Uterine smooth muscle cell (primary cell): ENCODE measurements around the gene MYL12B. TPM values are rescaled to one million over a fixed set of nuclear protein-coding genes. Genes with fewer than 3 reads are reported as not detected.

Experiments
- total RNA-seq: library from RNA; depleted of rRNA; stranded (reverse); fragments of >200 nt; gene quantifications from 2 replicates; pipeline ENCODE4 v1.2.3, GENCODE V29; 2014

The MYL12B gene
- 397 and 422 TPM in 2 replicates for total RNA-seq

DNA sequence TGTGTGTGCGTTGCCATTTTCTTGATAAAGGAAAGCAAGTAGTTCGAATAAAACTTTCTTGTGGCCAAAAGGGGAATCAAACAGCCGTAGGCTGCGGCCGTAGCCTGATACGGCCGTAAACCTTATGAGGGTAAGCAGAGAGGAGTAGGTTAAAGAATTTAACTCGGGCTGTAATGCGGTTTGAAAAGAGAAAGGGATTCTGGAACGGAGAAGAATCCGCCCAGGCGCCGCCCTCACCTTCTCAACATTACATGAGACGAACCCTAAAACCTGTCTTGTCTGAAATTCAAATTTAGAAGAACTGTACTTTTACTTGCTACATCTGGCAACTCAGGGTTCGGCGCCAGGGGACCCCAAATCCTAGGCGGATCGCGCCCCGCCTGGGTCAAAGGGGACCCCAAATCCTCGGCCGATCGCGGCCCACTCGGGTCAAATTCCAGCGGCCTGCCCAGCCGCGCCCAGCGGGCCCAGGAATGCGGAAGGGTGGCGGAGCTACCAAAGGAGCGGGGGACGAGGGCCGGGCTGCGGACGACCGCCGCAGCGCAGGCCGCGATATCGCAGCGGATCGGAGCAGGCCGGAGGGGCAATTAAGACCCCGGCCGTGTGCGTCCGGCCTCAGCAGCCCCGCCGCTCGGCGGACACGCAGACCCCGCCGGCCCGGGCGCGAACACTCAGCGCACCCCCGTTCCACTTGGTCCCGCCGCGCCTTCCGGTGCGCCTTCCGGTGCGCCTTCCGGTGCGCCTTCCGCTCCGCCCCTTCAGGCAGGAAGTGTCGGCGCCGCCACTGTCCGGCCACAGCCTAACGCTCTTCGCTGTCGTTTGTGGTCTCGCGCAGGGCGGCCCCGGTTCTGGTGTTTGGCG is at the start of gene MYL12B:
MYL12B (plus strand) TSS at position 761 of the 861 bp plus-strand sequence. CDS start 10,766 bp downstream, outside the sequence.

DNA sequence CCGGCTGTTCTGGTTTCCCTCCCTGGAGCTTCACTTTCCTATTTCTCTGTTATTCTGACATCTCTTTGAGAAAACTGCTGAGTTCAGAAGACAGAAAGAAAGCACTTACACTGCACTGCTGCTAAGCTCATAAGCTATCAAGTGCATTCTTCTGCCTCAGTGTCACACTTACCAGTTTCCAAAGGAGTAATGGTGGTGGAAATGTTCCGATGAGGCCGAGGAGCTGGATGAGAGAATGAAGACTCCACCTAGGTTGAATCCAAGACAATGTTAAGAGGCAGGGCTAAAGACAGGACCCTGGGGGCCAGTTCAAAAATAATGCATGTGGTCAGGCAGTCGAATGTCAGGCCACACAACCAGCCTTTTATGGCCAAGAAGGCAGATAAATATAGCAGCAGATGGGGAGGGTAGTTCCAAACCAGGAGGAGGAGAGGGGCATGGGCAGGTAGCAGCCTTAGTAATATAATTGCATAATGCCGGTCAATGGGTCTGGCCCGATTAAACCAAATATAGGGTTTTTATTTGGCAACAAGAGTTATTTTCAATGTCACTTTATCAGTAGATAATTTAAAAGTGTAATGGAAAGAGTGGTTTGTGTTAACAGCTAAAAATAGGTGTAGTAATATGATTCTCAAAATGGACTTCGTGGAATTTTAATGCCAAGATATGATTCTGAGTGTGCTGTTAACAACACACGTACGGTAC is 42.1 kb upstream of the MYL12B start, which contains the start of gene MYOM1:
MYOM1 (minus strand) TSS at position 338 of the 705 bp plus-strand sequence. CDS start 4,745 bp downstream, outside the sequence.

DNA sequence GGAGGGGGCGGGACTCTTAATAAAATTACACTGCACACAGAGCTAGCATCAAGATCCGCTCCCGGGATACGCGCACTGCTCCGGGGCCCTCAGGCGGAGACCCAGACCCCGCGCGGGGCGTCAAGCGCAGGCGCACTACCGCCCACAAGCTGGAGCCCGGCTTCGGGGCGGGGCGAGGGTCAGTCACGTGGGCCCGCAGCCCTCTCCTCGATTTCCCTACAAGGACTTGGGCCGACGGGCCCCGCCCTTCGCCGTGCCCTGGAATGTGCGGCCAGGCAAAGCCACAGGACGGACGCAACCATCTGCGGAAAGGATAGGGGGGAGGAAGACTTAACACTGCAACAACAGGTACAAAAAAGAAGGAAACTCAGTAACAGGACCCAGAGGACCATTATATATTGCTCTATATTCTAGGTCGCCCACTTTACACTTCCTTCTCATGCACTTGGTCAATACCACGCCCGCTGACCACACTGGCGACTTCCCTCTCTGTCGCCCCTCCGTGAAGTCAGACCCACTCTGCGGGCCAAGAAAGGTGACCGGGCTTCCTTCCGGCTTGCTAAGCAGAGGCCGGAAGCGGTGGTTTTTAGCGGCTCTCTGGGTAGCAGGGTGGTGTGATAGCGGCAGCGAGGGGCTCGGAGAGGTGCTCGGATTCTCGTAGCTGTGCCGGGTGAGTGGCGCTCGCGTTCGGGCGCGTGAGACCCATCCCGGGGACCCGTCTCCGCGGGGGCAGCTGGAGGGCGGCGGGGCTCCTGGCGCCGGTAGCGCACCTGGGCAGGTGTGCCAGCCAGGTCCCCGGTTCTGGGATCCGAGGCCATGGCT is 14.5 kb upstream of the MYL12B start, which contains the start of gene MYL12A:
MYL12A (plus strand) TSS at position 562 of the 822 bp plus-strand sequence. CDS start 5,447 bp downstream, outside the sequence.

Other genes with a start within 250 kb of the MYL12B start
- 42.2 and 48.0 TPM in 2 replicates for gene LPIN2, start 249.0 kb upstream of the MYL12B start, total RNA-seq
- gene MYOM1, start 42.2 kb upstream of the MYL12B start, total RNA-seq, result 0.22 and 0.62 TPM in 2 replicates
- 717 and 782 TPM in 2 replicates for gene MYL12A, start 14.3 kb upstream of the MYL12B start, total RNA-seq
- 172 and 236 TPM in 2 replicates for gene TGIF1, start 188.0 kb downstream of the MYL12B start, total RNA-seq